Right ventricle myocardium inferior (tissue), 1 donor: ENCODE measurements around the gene ERLEC1. TPM values are rescaled to one million over a fixed set of nuclear protein-coding genes. Genes with fewer than 3 reads are reported as not detected.
"Not testable (repeated sequence)": the region's sequence is repeated elsewhere in the genome, so short reads cannot be mapped to it uniquely, and the experiment has no call there.

Source experiments
- ATAC-seq: fragments of 200-7000 bp; cut with Tn5 transposase; one replicate; pipeline ENCODE4 v1.9.1; 2020; ENCODE audit warnings: mild to moderate bottlenecking, moderate library complexity
- DNase-seq: peaks from one replicate; pipeline ENCODE4 v3.0.0; 2021; ENCODE audit errors: missing footprints
- intact Hi-C: fragments of 100-400 bp; cut with DNase I; formaldehyde crosslinking; loops from one replicate; pipeline ENCODE4 v1.11.0; 2022
- total RNA-seq: library from RNA; stranded (reverse); fragmentation: NEBNext Ultra II Directional; extraction: Animal tissue kit (Norgen Biotek cat#: 25700); gene quantifications from one replicate; pipeline ENCODE4 v1.2.1, GENCODE V29; 2021
- donor health status: DM: no; HTN: yes; CAD: no; lungs with severe emphysema.

Gene ERLEC1
- total RNA-seq, 1 donor from 2014 or later = 33.9 TPM

DNA sequence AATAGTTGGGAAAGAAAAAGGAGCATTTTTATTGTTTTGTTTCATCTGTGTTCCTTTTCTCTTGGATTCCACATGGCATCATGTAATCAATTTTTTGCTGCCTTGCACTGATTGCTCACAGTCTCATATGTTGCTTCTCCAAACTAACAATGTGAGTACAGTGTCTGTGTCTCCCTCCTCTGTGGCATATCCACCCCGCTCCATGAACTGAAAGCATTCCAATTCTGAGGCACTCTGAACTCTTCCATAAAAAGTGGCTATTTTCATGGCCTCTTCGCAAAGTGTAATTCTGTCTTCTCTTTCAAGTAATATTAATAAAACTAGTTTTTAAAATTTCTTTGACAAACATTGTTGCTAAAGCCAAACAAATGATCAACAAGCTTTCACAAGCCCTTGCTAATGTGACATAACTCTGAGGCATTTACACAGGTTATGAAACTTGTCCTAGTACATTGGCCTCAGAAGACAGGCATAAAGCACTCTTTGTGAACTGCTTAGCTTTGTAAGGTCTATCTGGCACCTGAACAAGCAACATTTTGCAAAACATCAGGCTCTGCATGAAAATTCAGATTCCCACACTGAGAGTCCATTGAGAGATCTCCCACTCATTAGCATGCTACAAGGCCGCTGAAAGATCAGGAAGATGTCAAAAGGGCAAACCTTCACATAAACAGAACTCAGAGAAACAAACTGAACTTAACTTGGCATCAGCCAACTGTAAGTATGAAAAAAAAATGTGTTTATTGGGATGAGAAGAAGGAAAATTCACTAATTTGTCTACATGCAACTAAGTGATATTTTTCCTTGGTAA, 39.9 kb downstream of the ERLEC1 start:
- ATAC-seq (peak; percentile 83), DNase-seq (no peak)
- intact Hi-C loops = no loop called here

DNA sequence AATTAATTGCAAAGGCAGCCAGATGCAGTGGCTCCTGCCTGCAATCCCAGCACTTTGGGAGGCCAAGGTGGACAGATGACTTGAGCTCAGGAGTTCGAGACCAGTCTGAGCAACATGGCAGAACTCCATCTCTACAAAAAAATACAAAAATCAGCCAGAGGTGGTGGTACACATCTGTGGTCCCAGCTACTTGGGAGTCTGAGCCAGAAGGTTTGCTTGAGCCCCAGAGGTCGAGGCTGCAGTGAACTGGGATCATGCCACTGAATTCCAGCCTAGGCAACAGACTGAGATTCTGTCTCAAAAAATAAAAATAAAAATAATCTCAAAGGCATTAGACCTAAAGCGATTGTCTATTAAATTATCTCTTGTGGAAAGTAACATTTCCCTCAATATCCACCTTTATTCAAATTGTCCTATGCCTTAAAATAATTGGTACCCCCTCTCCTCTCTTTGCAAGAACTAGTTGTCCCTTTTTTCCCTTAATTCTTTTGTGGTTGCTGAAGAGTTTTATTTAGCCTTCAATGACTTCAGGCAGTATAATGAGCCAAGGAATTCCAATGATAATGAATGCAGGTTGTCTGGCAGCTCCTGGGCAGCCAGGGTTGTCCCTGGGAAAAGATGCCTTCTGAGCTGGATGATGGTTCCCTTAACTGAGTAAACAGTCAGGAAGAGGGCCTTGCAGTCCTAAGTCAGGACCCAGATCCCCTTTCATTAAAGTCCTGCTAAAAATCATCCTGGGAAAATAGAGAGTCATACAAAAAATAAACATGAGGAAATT, 40.7 kb downstream of the ERLEC1 start:
- intact Hi-C loops = no loop called here
- ATAC-seq = peak; percentile 45
- no peak for DNase-seq

DNA sequence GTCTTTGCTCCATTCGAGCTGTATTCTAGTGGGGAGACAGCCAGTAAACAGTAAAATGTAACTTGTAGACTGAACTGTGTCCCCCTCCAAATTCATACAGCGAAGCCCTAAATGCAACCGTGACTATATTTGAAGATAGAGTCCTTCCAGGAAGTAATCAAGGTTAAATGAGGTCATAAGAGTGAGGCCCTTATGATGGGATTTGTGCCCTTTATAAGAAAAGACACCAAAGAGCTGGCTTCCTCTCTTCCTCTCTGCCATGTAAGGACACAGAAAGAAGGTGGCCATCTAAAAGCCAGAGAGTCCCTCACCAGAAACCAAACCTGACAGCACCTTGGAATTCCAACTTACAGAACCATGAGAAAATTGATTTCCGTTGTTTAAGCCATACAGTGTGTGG, 41.5 kb downstream of the ERLEC1 start:
- no peak for ATAC-seq
- DNase-seq = no peak
- intact Hi-C loops = no loop called here

DNA sequence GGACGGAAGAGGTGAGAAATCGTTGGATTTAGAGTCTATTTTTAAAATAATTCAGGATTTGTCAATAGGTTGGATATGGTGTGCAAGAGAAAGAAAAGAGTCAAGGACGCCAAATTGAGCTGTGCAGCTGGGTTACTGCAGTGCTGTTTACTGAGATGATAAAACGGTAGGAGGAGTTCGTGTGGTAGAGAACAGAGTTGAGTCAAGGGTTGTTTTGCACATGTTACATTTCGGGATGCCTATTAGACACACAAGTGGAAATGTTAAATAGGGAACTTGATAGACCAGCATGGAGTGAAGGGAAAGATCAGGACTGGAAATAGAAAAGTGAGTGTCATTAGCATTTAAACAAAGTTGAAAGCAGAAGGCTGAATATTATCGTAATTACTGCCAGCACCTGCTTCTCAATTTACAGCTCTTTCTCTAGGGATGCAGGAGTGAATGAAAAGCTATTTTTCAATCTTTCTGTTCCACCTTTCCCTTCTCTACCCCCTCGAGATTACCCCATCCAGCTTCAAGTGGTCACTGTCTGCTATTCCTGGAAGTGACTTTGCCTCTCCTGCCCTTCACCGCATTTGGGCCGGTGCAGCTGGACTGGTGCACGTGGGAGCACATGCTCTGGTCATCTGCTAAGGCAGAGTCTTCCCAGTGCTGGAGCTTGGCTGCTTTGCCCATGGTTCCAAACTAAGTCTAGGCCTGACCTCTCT, 42.6 kb downstream of the ERLEC1 start:
- intact Hi-C loops = no loop called here
- DNase-seq (no peak), ATAC-seq (peak; percentile 40)

DNA sequence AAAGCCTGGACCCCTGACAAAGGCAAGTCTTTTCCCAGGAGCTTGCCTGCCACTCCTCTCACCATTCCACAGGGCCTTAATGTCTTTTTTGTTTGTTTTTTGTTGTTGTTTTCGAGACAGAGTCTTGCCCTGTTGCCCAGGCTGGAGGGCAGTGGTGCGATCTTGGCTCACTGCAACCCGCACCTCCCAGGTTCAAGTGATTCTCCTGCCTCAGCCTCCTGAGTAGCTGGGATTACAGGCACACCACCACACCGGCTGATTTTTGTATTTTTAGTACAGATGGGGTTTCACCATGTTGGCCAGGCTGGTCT, 43.1 kb downstream of the ERLEC1 start:
- ATAC-seq, DNase-seq, intact Hi-C loops: not testable (repeated sequence)

DNA sequence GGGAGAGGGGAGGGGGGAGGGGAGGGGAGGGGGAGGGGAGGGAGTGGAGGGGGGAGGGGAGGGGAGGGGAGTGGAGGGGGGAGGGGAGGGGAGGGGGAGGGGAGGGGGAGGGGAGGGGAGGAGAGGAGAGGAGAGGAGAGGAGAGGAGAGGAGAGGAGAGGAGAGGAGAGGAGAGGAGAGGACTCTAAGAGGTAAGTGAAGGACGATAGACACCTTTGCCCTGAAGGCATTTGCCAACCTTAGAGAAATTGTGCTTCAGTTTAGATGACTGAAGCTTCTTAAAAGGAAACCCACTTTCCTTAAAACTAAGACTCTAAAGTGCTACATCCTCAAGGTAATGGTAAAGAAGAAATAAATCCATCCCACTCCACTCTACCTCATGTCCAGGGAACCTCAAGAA, 53.7 kb downstream of the ERLEC1 start:
- ATAC-seq (no peak), DNase-seq (no peak)
- intact Hi-C loops = no loop called here

DNA sequence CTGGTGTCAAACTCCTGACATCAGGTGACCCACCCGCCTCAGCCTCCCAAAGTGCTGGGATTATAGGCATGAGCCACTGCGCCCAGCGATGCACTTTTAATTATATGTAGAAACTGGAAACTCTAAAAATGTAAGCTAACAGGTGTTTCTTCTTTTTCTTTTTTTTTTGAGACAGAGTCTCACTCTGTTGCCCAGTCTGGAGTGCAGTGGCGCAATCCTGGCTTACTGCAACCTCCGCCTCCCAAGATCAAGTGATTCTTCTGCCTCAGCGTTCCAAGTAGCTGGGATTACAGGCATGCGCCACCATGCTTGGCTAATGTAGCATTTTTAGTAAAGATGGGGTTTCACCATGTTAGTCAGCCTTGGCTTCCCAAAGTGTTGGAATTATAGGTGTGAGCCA, 54.8 kb downstream of the ERLEC1 start:
- ATAC-seq, DNase-seq, intact Hi-C loops: not testable (repeated sequence)

DNA sequence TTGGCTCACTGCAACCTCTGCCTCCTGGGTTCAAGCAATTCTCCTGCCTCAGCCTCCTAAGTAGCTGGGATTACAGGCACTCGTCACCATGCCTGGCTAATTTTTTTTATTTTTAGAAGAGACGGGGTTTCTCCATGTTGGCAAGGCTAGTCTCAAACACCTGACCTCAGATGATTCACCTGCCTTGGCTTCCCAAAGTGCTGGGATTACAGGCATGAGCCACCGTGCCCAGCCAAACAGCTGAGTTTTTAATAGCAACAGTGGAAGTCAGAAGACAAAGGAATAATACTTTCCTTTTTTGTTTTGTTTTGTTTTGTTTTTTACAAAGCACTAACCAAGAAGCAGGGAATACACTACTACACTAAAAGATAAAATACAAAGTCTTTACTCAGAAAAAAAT, 56.0 kb downstream of the ERLEC1 start:
- no peak for ATAC-seq
- intact Hi-C loops = no loop called here
- DNase-seq = no peak

DNA sequence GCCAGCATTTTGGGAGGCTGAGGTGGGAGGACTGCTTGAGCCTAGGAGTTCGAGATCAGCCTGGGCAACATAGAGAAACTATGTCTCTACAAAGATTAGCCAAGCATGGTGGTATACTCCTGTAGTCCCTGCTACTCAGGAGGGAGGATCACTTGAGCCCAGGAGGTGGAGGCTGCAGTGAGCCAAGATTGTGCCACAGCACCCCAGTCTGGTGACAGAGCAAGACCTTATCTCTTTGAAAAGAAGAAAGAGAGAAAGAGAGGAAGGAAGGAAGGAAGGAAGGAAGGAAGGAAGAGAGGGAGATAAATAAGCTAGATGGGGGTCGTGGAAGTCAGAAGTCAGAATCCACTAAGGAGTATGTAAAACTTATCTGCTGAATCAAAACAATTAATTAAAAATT, 56.8 kb downstream of the ERLEC1 start:
- intact Hi-C loops = no loop called here
- DNase-seq = no peak
- ATAC-seq = no peak

DNA sequence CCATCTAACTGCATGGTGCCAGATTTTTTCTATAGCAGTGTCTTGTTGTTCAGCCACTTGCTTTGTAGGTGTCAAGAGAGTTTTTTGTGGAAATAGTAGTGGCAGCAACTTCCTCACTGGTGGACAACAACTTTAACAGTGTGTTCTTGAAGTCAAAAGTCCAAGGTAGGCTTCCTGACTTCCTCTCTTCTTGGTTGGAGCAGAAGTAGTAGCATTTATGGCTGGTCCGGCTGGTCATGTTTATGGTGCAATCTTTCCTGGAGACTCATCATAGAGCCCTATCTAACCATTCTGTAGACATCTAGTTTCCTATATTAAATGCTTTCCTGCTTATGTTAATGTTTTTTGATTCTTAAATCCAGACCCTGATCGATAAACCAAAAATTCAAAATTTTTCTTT, 61.2 kb downstream of the ERLEC1 start:
- no peak for ATAC-seq
- intact Hi-C loops = no loop called here
- no peak for DNase-seq

DNA sequence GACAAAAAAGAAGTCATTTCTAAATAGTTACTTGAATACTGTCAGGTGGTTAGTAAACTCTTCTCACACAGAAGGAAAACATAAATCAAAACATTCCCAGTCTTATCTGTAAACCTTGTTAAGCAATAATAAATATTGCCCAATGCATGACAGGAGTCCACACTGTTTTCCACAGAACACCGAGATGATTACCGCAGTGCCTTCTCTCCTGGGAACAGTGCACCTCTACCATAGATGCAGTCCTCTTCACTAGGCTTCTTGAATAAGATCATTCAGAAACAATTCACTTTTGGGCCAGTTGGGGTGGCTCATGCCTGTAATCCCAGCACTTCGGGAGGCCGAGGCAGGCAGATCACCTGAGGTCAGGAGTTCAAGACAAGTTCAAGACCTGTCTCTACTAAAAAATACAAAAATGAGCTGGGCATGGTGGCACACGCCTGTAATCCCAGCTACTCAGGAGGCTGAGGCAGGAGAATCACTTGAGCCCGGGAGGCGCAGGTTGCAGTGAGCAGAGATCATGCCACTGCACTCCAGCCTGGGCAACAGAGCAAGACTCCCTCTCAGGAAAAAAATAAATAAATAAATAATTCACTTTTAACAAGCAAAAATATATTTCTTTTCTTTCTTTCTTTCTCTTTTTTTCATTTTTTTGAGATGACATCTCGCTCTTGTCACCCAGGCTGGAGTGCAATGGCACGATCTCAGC, 64.4 kb downstream of the ERLEC1 start:
- ATAC-seq, DNase-seq, intact Hi-C loops: not testable (repeated sequence)

DNA sequence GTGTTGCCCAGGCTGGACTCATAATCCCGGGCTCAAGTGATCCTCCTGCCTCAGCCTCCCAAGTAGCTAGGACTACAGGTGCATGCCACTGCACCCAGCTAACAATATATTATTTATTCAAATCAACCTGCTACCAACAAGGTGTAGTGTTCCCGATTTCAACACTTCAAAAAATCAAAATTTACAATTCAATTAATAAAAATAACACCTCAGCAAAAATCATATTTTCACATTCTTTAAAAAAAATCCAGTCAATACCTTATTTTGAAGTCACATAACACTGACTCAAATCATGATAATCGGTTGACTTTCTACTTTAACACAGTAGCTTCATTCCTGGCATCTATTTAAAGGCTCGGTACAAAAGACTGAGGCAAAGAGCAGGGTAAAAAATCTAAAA, 65.7 kb downstream of the ERLEC1 start:
- intact Hi-C loops = no loop called here
- ATAC-seq (no peak), DNase-seq (no peak)

DNA sequence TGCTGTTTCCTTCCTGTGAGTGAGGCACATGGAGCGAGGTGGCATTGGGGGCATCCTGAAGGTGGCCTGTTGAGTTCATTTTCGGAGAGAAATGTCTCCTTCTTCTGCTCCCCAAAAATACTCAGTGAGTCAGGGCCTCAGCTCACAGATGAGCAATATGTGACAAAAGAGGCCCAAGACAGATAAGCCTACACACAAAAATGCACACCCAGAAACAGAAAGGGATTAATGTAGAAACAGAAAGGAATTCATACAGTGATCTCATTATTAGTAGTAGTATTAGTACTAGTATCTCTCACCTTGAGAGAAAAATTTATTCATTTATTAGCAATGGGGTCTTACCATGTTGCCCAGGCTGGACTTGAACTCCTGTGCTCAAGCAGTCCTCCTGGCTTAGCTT, 67.8 kb downstream of the ERLEC1 start:
- ATAC-seq = no peak
- intact Hi-C loops = no loop called here
- no peak for DNase-seq

DNA sequence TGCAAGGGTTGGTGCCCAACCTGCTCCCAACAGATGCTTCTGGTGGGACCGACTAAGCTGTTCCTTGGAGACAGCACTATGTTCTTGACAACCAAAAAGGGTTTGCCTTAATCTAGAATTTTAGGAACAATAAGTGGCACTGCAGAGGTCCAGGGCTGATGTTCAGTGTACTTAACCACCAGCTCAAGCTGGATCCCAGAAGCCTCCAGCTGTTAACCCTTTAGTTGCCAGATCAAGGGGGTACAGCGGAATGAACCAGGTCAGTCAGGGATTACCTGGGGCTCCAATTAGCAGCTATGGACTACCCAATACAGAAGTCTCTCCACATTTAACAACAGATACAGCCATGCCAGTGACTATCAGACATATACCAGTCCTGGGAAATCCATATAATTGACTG, 69.4 kb downstream of the ERLEC1 start:
- intact Hi-C loops = no loop called here
- DNase-seq (no peak), ATAC-seq (no peak)

DNA sequence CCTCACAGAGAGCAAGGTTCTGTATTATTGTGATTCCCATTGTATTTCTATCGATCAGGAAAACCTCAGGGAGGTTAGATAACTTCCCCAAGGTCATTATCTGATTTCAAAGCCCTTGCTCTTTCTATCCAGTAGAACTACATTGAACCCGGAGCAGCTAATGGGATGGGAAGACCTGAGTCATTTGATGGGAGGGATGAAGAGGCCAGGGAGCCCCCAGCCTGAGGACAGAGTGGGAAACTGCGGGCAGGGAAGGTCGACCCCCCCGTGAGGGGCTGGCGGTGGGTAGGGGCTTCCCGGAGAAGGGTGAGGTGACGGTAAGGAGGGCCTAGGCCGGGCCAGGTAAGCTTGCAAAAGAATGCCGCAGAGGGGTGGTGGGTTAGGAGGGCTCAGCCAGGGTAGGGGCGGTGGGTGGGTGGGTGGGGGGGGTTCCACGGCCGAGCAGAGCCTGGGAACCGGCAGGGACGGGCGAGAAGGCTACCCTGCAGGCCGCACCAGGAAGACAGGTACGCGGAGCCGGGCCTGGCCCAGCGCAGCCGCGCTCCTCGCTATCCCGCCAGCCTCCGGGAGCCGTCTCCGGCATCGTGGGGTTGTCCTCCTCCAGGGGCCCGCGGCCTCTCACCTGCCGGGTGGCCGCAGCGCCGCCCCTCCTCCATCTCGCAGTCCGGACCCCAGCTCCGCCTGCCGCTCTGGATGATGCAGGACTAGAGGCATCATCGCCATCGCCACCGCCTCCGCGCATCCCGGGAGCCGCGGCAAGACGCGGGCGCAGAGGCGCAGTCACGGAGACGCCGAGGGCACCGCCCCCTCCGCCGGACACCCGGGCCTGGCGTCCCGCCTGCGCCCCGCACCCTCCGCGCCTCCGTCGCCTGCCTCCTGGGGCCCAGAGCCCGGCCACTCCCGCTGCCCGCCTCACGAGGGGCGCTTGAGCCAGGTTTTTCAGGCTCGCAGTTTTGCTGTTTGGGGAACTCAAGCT, 72.7 kb downstream of the ERLEC1 start, which contains the start of gene GPR75:
Gene GPR75, minus strand, starts transcription at position 762 of the 976 bp plus-strand sequence. CDS start 5,211 bp downstream, outside the sequence.
- no peak for DNase-seq
- intact Hi-C loops = no loop called here
- peak; percentile 54 for ATAC-seq

DNA sequence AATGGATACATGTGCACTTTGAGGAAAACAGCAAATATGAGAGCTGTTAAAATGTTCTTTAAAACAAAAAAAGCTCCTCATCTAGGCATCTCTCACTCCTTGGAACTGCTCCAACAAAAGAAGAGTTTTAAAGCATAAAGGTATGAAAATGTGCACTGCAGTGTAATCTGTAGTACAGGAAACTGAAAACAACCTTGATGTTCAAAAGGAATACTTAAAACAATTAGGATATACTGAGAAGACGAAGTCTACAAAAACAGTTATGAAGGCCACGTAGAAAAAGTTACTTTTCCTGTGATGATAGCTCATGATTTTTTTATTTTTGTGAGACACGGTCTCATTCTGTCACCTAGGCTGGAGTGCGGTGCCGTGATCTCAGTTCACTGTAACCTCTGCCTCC, 75.0 kb downstream of the ERLEC1 start:
- intact Hi-C loops = no loop called here
- no peak for DNase-seq
- no peak for ATAC-seq

DNA sequence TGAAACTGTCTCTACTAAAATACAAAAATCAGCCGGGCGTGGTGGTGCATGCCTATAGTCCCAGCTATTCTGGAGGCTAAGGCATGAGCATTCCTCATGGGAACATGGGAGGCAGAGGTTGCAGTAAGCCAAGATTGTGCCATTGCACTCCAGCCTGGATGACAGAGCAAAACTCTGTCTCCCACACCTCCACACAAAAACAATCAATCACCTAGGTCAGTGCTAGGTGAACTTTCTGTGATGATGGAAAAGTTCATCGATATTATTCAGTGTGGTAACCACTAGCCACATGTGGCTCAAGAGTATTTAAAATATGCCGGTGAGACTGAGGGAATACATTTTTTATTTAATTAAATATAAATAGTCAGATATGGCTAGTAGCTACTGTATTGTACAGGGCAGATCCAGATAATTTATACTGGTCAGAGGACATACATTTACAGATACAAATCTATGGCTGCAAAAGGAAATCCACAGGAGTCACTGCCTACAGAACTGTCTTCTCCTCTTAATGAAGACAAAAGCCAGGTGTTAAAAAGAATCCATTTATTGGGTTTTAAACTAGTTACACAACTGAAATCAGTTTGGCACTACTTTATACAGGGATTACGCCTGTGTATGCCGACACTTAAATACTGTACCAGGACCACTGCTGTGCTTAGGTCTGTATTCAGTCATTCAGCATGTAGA, 76.8 kb downstream of the ERLEC1 start:
- intact Hi-C loops = no loop called here
- no peak for DNase-seq
- no peak for ATAC-seq
